Lung (tissue), 12 donors: ENCODE data around the gene DUSP7. TPM values are rescaled to one million over a fixed set of nuclear protein-coding genes. Genes with fewer than 3 reads are reported as not detected.

ENCODE experiments used
- ATAC-seq: fragments of 200-7000 bp; cut with Tn5 transposase; one replicate; pipeline ENCODE4 v1.9.1; 2020; ENCODE audit warnings: moderate number of reproducible peaks; ENCODE audit not compliant: insufficient read depth, low FRiP score
- DNase-seq, 3 donors: peaks; one replicate each; pipeline ENCODE4 v3.0.0-alpha.2; 2013 to 2017
- H3K27ac ChIP-seq, 2 donors: one replicate each; pipeline ENCODE4 v1.5.1; 2013; ENCODE audit warnings: mild to moderate bottlenecking in 2 of 2, moderate library complexity in 2 of 2, control low read depth in 1 of 2, inconsistent platforms in 1 of 2, low read depth in 1 of 2, low read length in 1 of 2
- H3K27me3 ChIP-seq, 3 donors: one replicate each; pipeline ENCODE4 v1.5.1; 2013; ENCODE audit warnings: low read length in 2 of 3; ENCODE audit not compliant: control insufficient read depth in 3 of 3, insufficient read depth in 3 of 3
- H3K36me3 ChIP-seq, 4 donors: one replicate each; pipeline ENCODE4 v1.5.1; 2013; ENCODE audit warnings: low read length in 4 of 4, mild to moderate bottlenecking in 1 of 4, moderate library complexity in 1 of 4; ENCODE audit not compliant: control insufficient read depth in 4 of 4, insufficient read depth in 4 of 4
- H3K4me1 ChIP-seq, 5 donors: one replicate each; pipeline ENCODE4 v1.5.1; 2013; ENCODE audit warnings: low read length in 5 of 5, mild to moderate bottlenecking in 2 of 5, moderate library complexity in 1 of 5; ENCODE audit not compliant: control insufficient read depth in 5 of 5, insufficient read depth in 5 of 5
- H3K4me3 ChIP-seq: one replicate; pipeline ENCODE4 v1.5.1; 2013; ENCODE audit warnings: mild to moderate bottlenecking, control low read depth, moderate library complexity
- H3K9ac ChIP-seq, 2 donors: one replicate each; pipeline ENCODE4 v1.5.1; 2013; ENCODE audit warnings: low read length in 2 of 2, control low read depth in 1 of 2; ENCODE audit not compliant: insufficient read depth in 1 of 2
- H3K9me3 ChIP-seq, 4 donors: one replicate each; pipeline ENCODE4 v1.5.1; 2013; ENCODE audit warnings: low read length in 3 of 4, mild to moderate bottlenecking in 1 of 4, moderate library complexity in 1 of 4; ENCODE audit not compliant: control insufficient read depth in 4 of 4, insufficient read depth in 3 of 4
- CTCF ChIP-seq: IDR thresholded peaks from 2 replicates; pipeline ENCODE4 v1.5.1; 2012; ENCODE audit warnings: mild to moderate bottlenecking; ENCODE audit errors: control extremely low read depth, extremely low read depth
- WGBS, 2 donors: extraction: QIAGEN DNeasy Blood & Tissue Kit; methylation state at CpG; one replicate each; pipeline ENCODE4 v1.1.7; 2013; 5-methylcytosine and 5-hydroxymethylcytosine counted together
- polyA plus RNA-seq, 2 donors: library from polyadenylated mRNA; stranded (reverse); fragments of 200-250 nt; gene quantifications; one replicate each; pipeline ENCODE4 v1.2.1, GENCODE V29; 2013
- total RNA-seq, 2 donors: library from RNA; depleted of rRNA in 1 of 2; stranded (reverse); fragments of >200 nt in 1 of 2; gene quantifications; one replicate each; pipeline ENCODE4 v1.2.1, GENCODE V29; 2014 to 2021
- donor health status: control.
- donor health status: control.
- donor health status: Bipolar disorder and iron deficiency.
- donor health status: healthy.
- donor health status: DM: yes; HTN: yes; CAD: no.

The DUSP7 gene
- total and polyA plus RNA-seq, 4 donors: 10.2 to 36.2 (median 20.9) TPM

- peak overlapping the region in 1 of 2 donors; percentile 46 for H3K9ac ChIP-seq
- TF ChIP-seq CTCF: no peak
- peak overlapping the region; percentile 78 for H3K4me3 ChIP-seq
- ATAC-seq (no peak), DNase-seq (peak; percentile 56 to 72 (median 57))
- H3K9me3 ChIP-seq: no peaks in the 10 kb centered on the region
- H3K4me1 ChIP-seq: peaks cover 0 to 41% (median 21%) of the 10 kb centered on the region in 5 donors
- no peaks in the 10 kb centered on the region for H3K27me3 ChIP-seq
- H3K27ac ChIP-seq: peak overlapping the region; percentile 89 to 91
- H3K36me3 ChIP-seq: peaks cover under 1 to 20% (median 9%) of the 10 kb centered on the region in 4 donors
- 1% methylated on average over 78 to 94 of the region's 94 CpGs for WGBS, 2 donors
Observed at GRCh38 chr3:52055537-52056351, 627 bp downstream of the DUSP7 start.

- Histone ChIP-seq H3K4me1 (peaks cover 0 to 44% (median 21%) of the 10 kb centered on the region in 5 donors), H3K36me3 (peaks cover 6 to 25% (median 11%) of the 10 kb centered on the region in 4 donors), H3K9ac (peak overlapping the region in 1 of 2 donors; percentile 46), H3K4me3 (peak overlapping the region; percentile 78), H3K9me3 (no peaks in the 10 kb centered on the region), H3K27me3 (no peaks in the 10 kb centered on the region), H3K27ac (peak overlapping the region; percentile 89 to 91)
- WGBS, 2 donors: 4% methylated on average over 22 to 26 of the region's 26 CpGs
- ATAC-seq (no peak), DNase-seq (peak in 2 of 3 donors; percentile 7 to 19)
- TF ChIP-seq CTCF: no peak
Observed at GRCh38 chr3:52054661-52055511, 1.5 kb downstream of the DUSP7 start.

GRCh38 chr3:52053307-52054304, 2.8 kb downstream of the DUSP7 start:
- peaks cover 10 to 34% (median 11%) of the 10 kb centered on the region in 4 donors for H3K36me3 ChIP-seq
- WGBS, 2 donors: 74 to 83% methylated on average over 31 of the region's 31 CpGs
- no peak for ATAC-seq

More at GRCh38 chr3:52053307-52054304, 2.8 kb downstream of the DUSP7 start:
- Histone ChIP-seq H3K27ac (peak overlapping the region; percentile 60 to 79), H3K9me3 (no peaks in the 10 kb centered on the region), H3K4me1 (peaks cover 0 to 50% (median 21%) of the 10 kb centered on the region in 5 donors), H3K9ac (peak overlapping the region in 1 of 2 donors; percentile 48), H3K27me3 (no peaks in the 10 kb centered on the region), H3K4me3 (no peak overlapping the region)
- TF ChIP-seq CTCF: no peak
- DNase-seq: no peak
